GM19238 (cell line): ENCODE results near the gene MEPE.

Experiments used
- DNase-seq: peaks from one replicate; pipeline ENCODE4 v3.0.0; 2011; ENCODE audit warnings: low spot score; ENCODE audit not compliant: insufficient read length

The MEPE gene

GRCh38 chr4:87843936-87844335 is 11.2 kb downstream of the MEPE start:
- no peak for DNase-seq

- DNase-seq = no peak
These were observed 11.7 kb downstream of the MEPE start for GRCh38 chr4:87844452-87844851.

GRCh38 chr4:87846226-87846625 is 13.5 kb downstream of the MEPE start:
- no peak for DNase-seq

GRCh38 chr4:87848622-87849351 is 16.0 kb downstream of the MEPE start:
- peak; percentile 11 for DNase-seq

GRCh38 chr4:87849612-87850011 is 16.8 kb downstream of the MEPE start:
- no peak for DNase-seq

GRCh38 chr4:87851332-87851731 is 18.6 kb downstream of the MEPE start:
- DNase-seq = no peak

GRCh38 chr4:87851953-87852352 is 19.2 kb downstream of the MEPE start:
- no peak for DNase-seq

GRCh38 chr4:87853108-87853507 is 20.3 kb downstream of the MEPE start:
- DNase-seq = no peak

GRCh38 chr4:87853891-87854290 is 21.1 kb downstream of the MEPE start:
- no peak for DNase-seq

- DNase-seq = no peak
These were observed 22.8 kb downstream of the MEPE start for GRCh38 chr4:87855559-87855958.

- no peak for DNase-seq
These were observed 24.0 kb downstream of the MEPE start for GRCh38 chr4:87856816-87857215.

- no peak for DNase-seq
These were observed 25.0 kb downstream of the MEPE start for GRCh38 chr4:87857789-87858188.

GRCh38 chr4:87862236-87862635 is 29.5 kb downstream of the MEPE start:
- DNase-seq = no peak

GRCh38 chr4:87863486-87863885 is 30.7 kb downstream of the MEPE start:
- DNase-seq = no peak

- DNase-seq = no peak
These were observed 31.6 kb downstream of the MEPE start for GRCh38 chr4:87864321-87864720.

GRCh38 chr4:87865288-87865687 is 32.5 kb downstream of the MEPE start:
- no peak for DNase-seq

- DNase-seq = no peak
These were observed 33.3 kb downstream of the MEPE start for GRCh38 chr4:87865960-87866598.

- no peak for DNase-seq
These were observed 35.8 kb downstream of the MEPE start for GRCh38 chr4:87868522-87868921.

- DNase-seq = no peak
These were observed 39.3 kb downstream of the MEPE start for GRCh38 chr4:87872028-87872427.

- DNase-seq = no peak
These were observed 42.4 kb downstream of the MEPE start for GRCh38 chr4:87875191-87875590.

GRCh38 chr4:87880106-87880505 is 47.3 kb downstream of the MEPE start:
- DNase-seq = no peak

GRCh38 chr4:87881115-87881514 is 48.3 kb downstream of the MEPE start:
- no peak for DNase-seq

GRCh38 chr4:87882321-87882720 is 49.6 kb downstream of the MEPE start:
- DNase-seq = no peak
